Osteocyte (in vitro differentiated cells): Measurements from ENCODE around the gene FSCN2. TPM values are rescaled to one million over a fixed set of nuclear protein-coding genes. Genes with fewer than 3 reads are reported as not detected.

ENCODE experiments used
- DNase-seq: peaks from one replicate; pipeline ENCODE4 v3.0.0; 2021; ENCODE audit warnings: mixed read lengths; ENCODE audit not compliant: unreplicated experiment; ENCODE audit errors: extremely low spot score
- H3K27ac Mint-ChIP-seq: one replicate; pipeline ENCODE4 v1.8.0; 2021; ENCODE audit warnings: mild to moderate bottlenecking, mixed read lengths; ENCODE audit not compliant: unreplicated experiment
- H3K27me3 Mint-ChIP-seq: one replicate; pipeline ENCODE4 v1.8.0; 2021; ENCODE audit warnings: mixed read lengths; ENCODE audit not compliant: unreplicated experiment
- H3K36me3 Mint-ChIP-seq: one replicate; pipeline ENCODE4 v1.8.0; 2021; ENCODE audit warnings: mixed read lengths; ENCODE audit not compliant: unreplicated experiment
- H3K4me1 Mint-ChIP-seq: one replicate; pipeline ENCODE4 v1.8.0; 2021; ENCODE audit warnings: mixed read lengths; ENCODE audit not compliant: unreplicated experiment
- H3K4me3 Mint-ChIP-seq: one replicate; pipeline ENCODE4 v1.8.0; 2021; ENCODE audit warnings: mild to moderate bottlenecking, moderate library complexity, mixed read lengths; ENCODE audit not compliant: unreplicated experiment
- H3K9me3 Mint-ChIP-seq: one replicate; pipeline ENCODE4 v1.8.0; 2021; ENCODE audit warnings: mixed read lengths; ENCODE audit not compliant: unreplicated experiment
- CTCF ChIP-seq: fragments of 200-600 bp; sonication (generic); IDR thresholded peaks from 2 replicates; pipeline ENCODE4 v1.5.0; 2021; ENCODE audit warnings: antibody characterized with exemption, mild to moderate bottlenecking, moderate library complexity
- total RNA-seq: library from RNA; stranded (reverse); gene quantifications from 2 replicates; pipeline ENCODE4 v1.2.1, GENCODE V29; 2021

FSCN2 gene
- total RNA-seq, 1 donor from 2014 or later = 3.0 TPM

- Mint-ChIP-seq H3K27ac (no peak overlapping the region), H3K27me3 (no peaks in the 10 kb centered on the region), H3K9me3 (no peaks in the 10 kb centered on the region), H3K4me3 (no peak overlapping the region), H3K4me1 (peaks cover 31% of the 10 kb centered on the region), H3K36me3 (no peaks in the 10 kb centered on the region)
- DNase-seq = no peak
- no peak for TF ChIP-seq CTCF
Measured at GRCh38 chr17:81492202-81492601, 36.0 kb upstream of the FSCN2 start.

DNA sequence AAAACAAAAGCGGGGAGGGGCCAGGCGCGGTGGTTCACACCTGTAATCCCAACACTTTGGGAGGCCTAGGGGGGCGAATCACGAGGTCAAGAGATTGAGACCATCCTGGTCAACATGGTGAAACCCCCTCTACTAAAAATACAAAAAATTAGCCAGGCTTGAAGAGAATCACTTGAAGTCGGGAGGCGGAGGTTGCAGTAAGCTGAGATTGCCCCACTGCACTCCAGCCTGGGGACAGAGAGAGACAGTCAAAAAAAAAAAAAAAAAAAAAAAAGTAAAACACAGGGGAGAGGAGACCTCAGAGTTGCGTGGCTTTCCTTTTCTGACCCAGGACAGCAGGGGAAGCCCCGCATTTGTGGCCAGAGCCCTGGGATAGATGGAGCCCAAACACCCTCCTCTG is 35.5 kb upstream of the FSCN2 start:
- no peak overlapping the region for H3K27ac Mint-ChIP-seq

GRCh38 chr17:81493198-81494038 is 34.8 kb upstream of the FSCN2 start:
- DNase-seq = no peak
- no peak overlapping the region for H3K4me3 Mint-ChIP-seq
- H3K4me1 Mint-ChIP-seq = peaks cover 28% of the 10 kb centered on the region
- no peak for TF ChIP-seq CTCF
- no peaks in the 10 kb centered on the region for H3K36me3 Mint-ChIP-seq
- no peak overlapping the region for H3K27ac Mint-ChIP-seq
- no peaks in the 10 kb centered on the region for H3K9me3 Mint-ChIP-seq
- no peaks in the 10 kb centered on the region for H3K27me3 Mint-ChIP-seq

More for the DNA sequence above, 35.5 kb upstream of the FSCN2 start:
- H3K9me3 Mint-ChIP-seq = no peaks in the 10 kb centered on the region
- DNase-seq = no peak
- H3K27me3 Mint-ChIP-seq = no peaks in the 10 kb centered on the region
- H3K4me3 Mint-ChIP-seq = no peak overlapping the region
- peaks cover 28% of the 10 kb centered on the region for H3K4me1 Mint-ChIP-seq
- TF ChIP-seq CTCF = no peak
- no peaks in the 10 kb centered on the region for H3K36me3 Mint-ChIP-seq

DNA sequence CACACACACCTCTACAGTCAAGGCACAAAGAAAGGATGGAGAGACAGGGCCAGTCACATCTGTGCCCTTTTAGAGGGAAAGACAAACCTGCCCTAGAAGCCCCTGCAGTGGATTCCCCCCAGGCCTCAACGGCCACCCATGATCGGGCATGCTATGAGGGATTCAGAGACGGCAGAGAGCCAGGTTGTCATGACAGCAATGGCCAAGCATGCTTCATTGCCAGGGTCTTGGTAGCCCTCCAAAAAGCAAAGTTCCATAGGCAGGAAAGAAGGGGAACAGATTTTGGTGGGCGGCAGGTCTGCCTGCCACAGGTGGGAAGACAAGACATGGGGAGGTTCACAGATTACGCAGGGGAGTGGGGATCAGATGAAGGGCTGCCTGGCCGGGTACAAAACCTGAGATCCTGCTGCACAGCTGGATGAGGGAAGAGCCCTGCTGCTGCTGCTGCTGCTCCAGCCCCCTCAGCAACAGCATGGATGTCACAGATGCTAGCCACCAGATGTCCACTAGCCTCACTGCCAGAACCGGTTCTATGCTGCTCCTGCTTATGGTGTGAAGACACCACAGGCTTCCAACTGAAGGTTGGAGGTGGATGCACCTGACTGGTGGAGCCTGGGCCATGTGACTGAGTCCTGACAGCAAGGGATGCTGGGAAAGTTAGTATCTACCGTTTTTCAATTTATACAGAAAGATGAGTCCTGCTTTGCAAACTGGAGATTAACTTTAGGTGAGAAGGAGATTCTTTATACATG is 33.4 kb upstream of the FSCN2 start:
- Mint-ChIP-seq H3K9me3 (no peaks in the 10 kb centered on the region), H3K27ac (no peak overlapping the region), H3K27me3 (no peaks in the 10 kb centered on the region), H3K36me3 (no peaks in the 10 kb centered on the region), H3K4me3 (no peak overlapping the region), H3K4me1 (peaks cover 18% of the 10 kb centered on the region)
- TF ChIP-seq CTCF = no peak
- DNase-seq = no peak

DNA sequence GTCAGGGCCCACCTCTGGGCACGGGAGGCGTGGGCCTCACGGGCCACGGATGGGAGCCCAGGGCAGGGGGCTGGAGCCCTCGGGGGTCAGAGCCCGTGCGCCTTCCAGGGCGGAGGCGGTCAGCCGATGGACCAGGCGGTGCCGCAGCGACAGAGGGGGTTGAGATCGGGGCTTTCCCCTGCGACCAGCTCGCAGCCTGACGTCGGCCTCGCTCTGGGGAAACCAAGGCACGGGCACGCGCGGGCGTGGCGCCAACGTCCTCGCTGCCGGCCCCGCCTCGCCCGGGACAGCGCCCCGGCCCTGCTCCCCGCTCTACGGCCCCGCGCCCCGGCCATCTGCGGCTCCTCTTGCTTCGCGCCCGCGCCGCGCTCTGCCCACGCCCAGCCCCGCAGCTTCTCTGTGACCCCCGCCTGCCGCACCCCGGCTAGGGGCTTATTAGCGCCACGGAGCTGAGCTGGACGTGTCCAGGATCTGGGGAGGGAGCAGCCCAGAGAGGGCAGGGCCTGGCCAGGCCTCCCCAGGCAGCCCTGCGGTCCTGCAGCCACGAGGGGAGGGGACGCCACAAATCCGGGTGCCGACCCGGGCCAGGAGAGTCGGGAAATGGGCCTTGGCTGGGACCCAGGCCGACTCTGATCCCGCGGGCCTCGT is 29.1 kb upstream of the FSCN2 start:
- H3K9me3 Mint-ChIP-seq = no peaks in the 10 kb centered on the region
- peaks cover 8% of the 10 kb centered on the region for H3K4me1 Mint-ChIP-seq
- TF ChIP-seq CTCF = no peak
- H3K36me3 Mint-ChIP-seq = no peaks in the 10 kb centered on the region
- no peaks in the 10 kb centered on the region for H3K27me3 Mint-ChIP-seq
- H3K4me3 Mint-ChIP-seq = no peak overlapping the region
- DNase-seq = no peak
- no peak overlapping the region for H3K27ac Mint-ChIP-seq
